Mesenteric fat pad (tissue), 1 donor: Measurements from ENCODE around the gene GBA2. TPM values are rescaled to one million over a fixed set of nuclear protein-coding genes. Genes with fewer than 3 reads are reported as not detected.

Experiments used
- DNase-seq: peaks from one replicate; pipeline ENCODE4 v3.0.0-alpha.2; 2020; ENCODE audit warnings: low spot score
- total RNA-seq: library from RNA; stranded (reverse); fragmentation: NEBNext Ultra II Directional; extraction: Animal tissue kit (Norgen Biotek cat#: 25700); gene quantifications from one replicate; pipeline ENCODE4 v1.2.1, GENCODE V29; 2021
- donor health status: DM: yes; HTN: yes; CAD: no.

GBA2 gene
- total RNA-seq, 1 donor from 2014 or later, result 54.5 TPM

DNA sequence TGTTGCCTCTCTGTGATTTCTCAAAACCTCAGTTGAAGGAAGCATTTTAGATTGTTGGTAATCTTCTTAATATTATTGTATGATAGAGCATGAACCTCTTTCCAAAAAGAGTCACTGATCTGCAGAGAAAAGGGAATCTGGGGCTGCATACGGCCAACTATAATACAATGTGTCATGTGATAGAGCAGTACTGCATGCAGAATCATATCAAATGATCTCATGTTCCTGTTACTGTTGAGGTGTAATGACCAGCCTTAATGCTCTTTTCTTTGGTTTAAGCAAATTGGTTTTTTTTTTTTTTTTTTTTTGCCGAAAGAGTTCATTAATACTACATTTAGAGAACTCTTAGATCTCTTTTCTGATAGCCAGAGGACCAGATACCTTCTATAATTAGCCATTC, 18.0 kb upstream of the GBA2 start:
- DNase-seq, result no peak

DNA sequence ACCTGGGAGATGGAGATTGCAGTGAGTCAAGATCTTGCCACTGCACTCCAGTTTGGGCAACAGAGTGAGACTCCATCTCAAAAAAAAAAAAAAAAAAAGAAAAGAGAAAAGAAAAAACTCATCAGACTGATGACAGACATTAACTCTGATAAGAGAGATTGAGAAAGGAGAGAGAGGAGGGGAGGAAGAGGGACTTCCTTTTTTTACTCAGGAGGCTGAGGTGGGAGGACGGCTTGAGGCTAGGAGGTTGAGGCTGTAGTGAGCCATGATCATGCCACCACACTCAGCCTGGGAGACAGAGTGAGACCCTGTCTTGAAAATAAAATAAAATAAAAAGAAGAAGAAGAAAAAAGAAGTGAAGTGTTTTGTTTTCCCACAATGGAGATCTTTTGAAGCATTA, 14.8 kb upstream of the GBA2 start:
- no peak for DNase-seq

GRCh38 chr9:35763181-35763580, 14.2 kb upstream of the GBA2 start:
- DNase-seq, result no peak

DNA sequence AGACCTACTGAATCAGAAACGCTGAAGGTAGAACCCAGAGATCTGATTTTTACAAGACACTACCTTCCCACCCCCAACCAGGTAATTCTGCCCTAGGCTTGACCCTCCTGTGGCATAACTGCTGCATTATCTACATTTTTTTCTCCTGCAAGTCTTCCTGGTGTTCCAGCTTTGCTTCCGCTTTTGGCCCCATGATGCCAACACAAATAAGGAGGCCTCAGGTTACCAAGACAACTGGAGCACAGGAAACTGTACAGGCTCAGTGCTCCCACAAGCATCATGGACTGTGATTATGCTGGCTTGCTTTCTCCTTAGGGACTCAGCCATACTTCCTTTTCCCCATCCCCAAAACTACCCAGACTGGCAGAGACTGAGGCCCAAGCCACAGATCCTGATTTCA, 11.6 kb upstream of the GBA2 start:
- no peak for DNase-seq

DNA sequence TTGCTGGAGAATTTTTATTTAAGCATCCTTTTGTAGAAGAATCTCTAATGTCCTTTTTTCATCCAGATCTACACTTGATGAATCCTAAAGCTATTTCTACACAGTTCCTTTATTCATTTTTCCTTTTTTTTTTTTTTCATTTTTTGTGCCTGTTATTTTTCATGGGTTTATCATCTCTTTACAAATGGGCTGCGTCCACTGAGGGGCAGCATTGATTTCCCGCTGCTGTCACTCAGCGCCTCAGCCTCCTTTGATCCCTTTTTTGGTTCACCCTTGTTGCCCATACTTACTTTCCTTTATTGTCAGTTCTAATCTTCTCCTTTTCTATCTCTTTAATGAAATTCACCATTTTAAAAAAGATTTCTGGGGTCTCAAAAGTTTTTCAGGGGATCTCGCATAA, 10.8 kb upstream of the GBA2 start:
- no peak for DNase-seq

DNA sequence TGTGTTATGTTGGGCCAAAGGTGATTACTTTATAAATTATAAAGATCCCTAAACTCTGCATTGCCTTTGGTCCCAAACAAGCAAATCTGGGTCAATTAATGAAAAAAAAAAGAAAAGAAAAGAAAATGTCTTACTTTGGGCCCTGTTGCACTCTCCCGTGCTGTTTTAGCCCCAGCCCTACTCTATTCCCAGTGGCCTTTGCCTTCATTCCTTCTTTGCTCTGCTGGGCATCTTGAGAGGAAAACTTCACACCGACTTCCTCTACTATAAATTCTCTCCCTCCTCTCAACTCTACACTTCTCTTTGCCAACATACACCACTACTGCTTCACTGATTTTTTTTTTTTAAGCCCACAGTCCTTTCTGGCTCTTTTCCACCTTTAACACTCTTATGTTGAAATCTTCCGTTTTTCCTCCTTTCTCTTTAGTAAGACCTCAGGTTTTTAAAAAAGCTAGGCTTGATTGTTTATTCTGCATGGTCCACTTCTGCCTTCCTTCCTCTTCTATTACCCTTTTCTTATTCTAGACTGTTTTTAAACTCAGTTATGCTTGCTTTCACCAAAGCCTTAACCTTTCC, 9.5 kb upstream of the GBA2 start:
- no peak for DNase-seq

- no peak for DNase-seq
Measured at GRCh38 chr9:35757892-35758275, 8.9 kb upstream of the GBA2 start.

DNA sequence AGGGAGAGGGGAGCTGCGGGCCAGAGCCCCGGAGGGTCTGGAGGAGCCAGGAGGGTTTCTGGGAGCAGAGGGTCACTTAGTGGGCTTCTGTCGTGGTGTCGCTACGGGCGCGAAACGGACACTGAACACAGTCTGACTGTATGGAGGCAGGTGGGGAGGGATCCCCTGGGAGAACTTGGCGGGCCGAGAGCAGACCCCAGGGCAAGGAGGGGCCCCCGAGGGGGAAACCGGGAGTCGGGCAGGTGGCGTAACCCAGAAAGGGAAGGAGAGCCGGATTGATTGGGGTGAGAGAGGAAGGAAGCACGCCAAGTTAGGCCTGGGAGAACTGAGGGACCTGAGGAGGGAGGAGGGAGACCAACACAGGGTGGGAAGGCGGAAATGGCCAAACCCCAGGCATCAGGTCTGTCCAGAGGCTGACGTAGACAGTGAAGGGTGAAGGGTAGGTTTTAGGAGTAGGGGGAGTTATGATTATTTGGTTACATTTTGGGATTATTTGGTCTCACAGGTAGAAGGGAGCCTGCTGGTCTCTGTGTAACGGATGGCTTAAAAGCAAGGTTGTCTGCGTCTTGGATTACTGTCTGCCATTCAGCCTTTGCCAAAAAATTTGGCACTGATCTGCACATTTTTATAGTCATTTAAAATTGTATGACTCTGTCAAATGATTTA, 8.3 kb upstream of the GBA2 start:
- DNase-seq, result no peak

GRCh38 chr9:35756275-35757225, 7.5 kb upstream of the GBA2 start:
- no peak for DNase-seq

DNA sequence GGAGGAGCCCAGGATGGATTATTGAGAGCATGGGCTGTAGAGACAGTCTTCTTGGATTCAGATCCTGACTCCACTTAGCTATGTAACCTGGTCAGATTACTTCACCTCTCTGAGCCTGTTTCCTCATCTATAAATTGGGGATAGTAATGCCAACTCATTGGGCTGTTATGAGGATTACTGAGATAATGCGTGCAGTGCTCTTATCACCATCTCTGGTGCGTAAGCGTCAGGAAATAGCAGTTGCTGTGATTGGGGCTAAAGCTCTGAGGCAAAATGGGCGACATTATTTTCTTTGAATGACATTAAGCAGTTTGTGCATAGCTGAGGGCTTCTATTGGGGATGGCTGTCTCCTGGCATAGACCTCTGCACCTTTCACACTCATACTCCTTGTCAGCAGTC, 6.0 kb upstream of the GBA2 start:
- no peak for DNase-seq

DNA sequence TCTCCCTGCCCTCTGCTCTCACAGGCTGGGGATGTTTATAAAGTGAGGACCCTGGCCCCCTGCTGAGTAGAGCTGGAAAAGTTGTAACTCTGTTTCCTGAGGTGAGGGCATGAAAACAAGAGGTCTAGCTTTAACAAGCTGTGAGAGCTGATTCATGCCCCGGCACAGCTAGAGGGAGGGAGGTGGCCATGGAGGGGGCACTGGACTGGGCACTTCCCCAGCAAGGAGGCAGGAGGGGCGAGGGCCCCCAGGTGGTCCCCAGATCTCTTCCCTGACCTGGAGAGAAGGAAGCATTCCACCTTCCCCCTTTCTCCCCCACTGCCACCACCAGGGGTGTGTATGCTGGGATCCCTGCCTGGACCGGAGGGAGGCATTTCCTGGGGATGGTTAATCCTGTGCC, 5.2 kb upstream of the GBA2 start, which contains the start of gene MSMP:
MSMP (minus strand) TSS at position 13 of the 400 bp plus-strand sequence. CDS start 147 bp downstream, outside the sequence.
- no peak for DNase-seq

DNA sequence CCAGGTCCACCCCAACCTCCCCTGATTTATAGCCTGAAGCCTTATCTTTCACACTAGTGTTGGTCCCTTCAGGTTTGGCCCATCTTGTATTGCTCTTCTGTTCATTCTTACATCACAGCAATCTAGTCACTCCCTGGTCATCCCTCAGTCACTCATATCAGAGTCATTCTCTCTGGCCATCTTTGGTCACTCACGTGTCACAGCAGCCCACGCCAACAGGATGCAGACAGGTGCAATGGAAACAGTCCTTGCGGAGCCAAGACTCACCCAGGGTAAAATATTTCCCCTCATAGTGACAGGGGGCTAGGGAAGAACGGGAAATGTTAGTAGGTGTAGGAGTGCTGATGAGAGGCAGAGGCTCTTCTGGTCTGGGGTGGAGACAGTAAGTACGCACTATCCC, 4.4 kb upstream of the GBA2 start:
- no peak for DNase-seq

GRCh38 chr9:35750256-35750531, 1.2 kb upstream of the GBA2 start:
- no peak for DNase-seq

- DNase-seq, result no peak
Measured at GRCh38 chr9:35749515-35750255, 657 bp upstream of the GBA2 start.

GRCh38 chr9:35748242-35748857, 678 bp downstream of the GBA2 start:
- no peak for DNase-seq

- no peak for DNase-seq
Measured at GRCh38 chr9:35746583-35746982, 2.4 kb downstream of the GBA2 start.

- DNase-seq, result no peak
Measured at GRCh38 chr9:35745569-35745968, 3.5 kb downstream of the GBA2 start.

DNA sequence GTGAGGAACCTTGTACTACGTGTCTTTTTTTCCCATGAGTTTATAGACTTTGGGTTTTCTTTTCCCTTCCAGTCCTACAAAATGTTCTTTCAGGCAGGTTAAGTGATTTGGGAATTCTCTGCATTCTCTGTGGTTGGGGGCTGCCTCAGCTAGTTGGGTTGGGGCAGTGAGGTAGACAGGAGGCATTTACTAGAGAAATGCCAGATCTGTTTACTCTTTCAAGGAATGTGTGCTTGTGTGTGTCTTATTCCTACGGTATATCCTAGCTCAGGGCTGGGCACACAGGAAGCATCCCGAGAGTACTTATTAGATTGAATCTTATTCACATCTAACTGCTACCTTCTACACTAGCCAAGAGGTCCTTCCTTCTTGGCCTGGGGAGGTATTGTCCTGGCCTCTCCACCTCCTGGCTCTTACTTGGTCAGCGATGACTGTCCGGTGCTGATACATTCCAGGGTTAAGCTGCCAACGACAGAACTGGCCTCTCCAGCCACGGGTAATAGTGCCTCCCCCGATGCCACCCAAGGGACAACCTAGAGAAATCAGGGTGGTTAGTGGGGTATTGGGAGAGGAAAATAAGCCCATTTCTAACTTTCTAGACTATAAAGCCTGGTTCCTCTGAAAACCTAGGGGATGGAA, 5.0 kb downstream of the GBA2 start:
- DNase-seq, result no peak

DNA sequence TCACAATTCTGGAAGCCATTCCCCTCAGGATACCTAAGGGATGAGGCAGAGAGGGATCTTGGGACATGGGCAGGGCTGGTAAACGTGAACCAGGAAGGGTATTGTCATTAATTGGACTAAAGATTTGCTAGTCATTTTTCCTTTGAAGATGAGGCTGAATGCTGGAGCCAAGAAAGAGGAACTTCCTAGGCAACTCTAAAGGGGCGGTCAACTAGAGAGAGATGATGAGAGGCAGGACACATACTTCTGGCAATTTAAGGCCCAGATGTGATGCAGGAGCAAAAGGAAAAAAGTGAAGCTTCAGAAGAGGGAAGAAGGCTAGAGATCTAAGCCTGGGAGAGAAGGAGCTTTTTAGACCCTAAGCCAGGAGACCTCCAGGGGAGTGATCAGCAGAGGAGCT, 5.6 kb downstream of the GBA2 start:
- DNase-seq, result no peak

DNA sequence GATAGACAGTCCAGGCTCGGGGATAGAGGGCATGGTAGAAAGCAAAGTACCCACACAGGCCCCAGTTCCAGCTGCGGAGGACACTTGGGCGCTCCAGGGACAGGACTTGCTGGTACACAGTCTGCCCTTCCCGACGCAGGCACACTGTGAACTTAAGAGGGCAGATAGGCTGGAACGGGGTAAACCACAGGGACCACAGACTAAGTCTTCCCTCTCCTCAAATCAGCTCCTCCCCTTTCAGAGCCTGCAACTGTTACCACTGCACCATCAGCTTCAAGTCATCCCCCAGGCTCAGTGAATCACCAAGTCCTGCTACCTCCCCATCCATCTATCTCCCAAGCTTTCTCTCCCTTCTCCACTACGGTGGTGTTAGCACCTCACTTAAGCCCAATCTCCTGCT, 7.3 kb downstream of the GBA2 start:
- no peak for DNase-seq

DNA sequence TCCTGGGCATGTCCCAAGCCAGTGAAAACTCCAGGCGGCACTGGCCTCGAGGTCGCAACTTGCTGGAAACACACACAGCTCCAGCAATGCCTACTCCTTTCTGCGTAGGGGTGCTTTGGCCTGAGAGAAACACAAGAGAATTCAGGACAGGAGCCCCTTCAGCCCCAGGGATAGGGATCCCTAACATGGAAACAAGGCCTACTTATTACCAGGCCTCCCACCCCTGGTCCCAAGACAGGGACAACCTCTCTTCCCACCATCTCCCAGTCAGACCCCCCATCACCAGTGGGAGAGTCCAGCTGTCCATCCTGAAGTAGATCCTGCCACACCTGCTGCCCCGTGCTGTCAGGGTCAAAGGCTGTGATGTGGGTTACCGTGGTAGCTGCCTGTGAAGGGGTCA, 8.8 kb downstream of the GBA2 start:
- no peak for DNase-seq
